GM19025 (cell line): ENCODE results near the gene PLEKHA6.
"Not testable (repeated sequence)": the region's sequence is repeated elsewhere in the genome, so short reads cannot be mapped to it uniquely, and the experiment has no call there.

ENCODE experiments used
- ATAC-seq: cut with Tn5 transposase; IDR thresholded peaks from one replicate; pipeline ENCODE4 v1.9.1; 2021; ENCODE audit warnings: mild to moderate bottlenecking, low read depth, moderate library complexity; ENCODE audit not compliant: unreplicated experiment

PLEKHA6 gene

DNA sequence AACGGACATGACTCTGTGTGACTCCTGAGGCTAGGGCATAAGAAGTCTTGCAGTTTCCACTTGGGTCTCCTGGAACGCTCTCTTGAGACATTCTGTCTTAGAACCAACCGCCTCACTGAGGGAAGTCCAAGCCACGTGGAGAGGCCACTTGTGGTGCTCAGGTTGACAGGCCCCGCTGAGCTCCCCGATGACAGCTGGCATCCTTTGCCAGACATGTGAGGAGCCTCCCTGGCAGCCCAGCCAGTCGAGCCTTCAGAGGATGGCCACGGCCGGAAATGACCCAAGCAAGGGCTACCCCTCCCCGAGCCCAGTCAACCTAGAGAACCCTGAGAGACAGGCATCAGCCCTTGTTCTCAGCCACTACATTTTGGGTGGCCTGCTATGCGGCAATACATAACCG is 20.7 kb downstream of the PLEKHA6 start:
- ATAC-seq = no peak

DNA sequence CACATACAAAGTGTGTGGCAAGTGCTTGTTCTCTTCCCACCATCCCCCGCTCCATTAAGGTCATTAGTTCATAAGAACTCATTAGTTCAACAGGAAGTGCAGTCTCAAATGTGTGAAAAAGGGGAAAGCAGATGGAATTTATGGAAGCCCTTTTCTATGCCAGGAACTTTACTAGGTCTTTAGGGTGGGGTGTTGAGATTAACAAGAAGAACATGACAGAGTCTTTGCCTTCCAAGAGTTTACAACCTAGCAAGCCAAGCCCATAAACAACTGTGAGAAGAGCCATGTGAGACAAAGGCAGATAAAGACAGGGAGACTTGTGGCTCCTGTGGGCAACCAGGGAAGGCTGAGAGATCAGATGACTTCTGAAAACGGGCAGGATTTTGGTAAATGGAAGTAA is 21.4 kb downstream of the PLEKHA6 start:
- no peak for ATAC-seq

DNA sequence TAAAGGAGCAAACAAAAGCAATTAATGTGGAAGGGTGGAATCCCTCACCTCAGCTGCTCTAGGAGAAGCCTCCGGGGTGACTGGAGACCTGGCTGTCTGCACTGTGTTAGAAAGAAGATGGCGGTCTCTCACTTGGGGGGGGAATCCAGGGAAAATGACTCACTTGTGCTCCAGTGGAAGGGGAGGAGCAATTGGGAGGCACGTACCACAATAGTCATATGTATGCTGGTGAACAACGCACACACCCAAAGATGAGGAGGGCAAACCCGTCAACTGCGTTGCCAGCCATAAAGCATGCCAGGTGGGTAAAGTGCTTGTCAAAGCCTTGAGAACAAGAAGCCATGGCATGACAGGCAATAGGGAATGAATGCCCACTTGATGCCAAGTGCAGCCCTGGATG is 22.1 kb downstream of the PLEKHA6 start:
- no peak for ATAC-seq

DNA sequence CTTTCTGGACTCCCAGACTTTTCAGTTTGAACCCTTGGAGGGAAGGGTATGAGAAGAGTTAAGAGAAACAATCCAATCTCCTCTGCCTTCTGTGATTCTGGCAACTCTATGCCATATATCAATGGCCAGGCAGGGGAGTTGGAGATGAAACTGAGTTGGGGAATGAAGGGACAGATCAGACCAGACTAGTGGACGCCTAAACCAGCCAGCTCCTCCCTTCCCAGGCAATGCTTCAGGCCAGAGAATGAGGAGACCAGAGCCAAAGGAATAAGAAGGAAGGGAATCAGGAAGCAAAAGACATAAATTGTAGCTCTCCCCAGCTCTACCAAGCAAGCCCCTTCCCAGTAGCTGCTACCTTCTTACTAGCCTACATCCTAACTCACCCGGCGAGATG is 22.7 kb downstream of the PLEKHA6 start:
- ATAC-seq = no peak

DNA sequence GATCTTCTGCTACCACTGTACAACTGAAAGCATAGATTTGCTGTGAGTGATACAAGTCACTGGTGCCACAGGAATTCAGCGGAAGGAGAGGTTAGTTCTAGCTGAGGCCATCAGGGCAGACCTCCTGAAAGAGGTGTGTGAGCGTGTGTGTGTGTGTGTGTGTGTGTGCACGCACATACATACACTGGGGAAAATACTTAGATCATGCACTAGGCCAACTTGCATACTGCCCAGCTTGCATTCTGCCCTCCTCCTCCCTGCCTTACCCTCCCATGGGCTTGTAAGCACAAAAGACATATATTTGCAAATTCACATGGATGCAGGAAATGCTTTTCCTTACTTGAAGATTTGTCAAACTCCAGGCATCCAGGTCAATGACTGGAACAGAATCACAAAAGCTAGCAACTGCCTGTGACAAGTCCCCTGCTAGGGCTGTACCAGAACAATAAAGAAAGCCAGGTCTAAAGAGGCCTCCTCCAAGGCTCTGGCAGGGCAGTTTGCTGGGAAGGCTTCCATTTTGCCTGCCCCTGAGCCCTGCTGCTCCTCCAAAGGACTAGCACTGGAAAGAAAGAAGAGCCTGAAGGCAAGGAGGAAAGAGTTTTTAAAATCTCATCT is 23.2 kb downstream of the PLEKHA6 start:
- ATAC-seq = no peak

DNA sequence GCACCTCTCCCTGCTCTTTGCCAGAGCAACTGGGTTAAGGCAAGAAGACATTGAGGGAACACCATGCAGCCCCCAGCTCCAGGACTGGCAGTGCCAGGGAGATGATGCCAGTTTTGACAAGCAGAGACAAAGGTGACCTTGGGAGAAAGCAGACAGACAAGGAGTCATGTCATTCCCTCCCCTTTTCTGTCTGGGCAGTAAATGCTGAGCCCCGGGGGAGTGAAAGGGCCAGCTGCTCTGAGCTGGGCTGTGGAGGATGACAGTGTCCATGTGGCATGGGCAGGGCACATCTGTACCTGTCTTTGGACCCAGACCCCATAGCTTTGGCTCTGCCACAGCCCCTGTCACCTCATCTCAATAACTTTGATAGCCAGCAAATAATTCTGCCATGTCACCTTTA is 24.2 kb downstream of the PLEKHA6 start:
- ATAC-seq = no peak

DNA sequence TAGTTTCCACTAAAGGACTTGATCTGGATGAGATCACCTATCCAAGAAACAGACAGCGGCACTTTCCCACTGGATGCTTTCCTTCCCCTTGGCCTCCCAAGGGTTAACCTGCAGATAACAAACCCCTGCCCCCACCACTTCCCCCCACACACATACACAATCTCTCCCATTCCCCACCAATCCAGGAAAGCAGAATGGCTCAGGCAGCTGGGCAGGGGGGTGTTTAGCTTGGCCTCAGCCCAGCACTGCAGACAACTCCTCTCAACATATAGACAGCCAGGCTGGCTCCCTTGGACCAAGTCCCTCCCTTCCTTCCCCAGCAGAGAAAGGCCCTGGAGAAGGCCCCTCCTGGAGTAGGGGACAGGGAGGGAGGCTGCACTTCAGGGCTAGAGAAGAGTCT is 24.6 kb downstream of the PLEKHA6 start:
- no peak for ATAC-seq

DNA sequence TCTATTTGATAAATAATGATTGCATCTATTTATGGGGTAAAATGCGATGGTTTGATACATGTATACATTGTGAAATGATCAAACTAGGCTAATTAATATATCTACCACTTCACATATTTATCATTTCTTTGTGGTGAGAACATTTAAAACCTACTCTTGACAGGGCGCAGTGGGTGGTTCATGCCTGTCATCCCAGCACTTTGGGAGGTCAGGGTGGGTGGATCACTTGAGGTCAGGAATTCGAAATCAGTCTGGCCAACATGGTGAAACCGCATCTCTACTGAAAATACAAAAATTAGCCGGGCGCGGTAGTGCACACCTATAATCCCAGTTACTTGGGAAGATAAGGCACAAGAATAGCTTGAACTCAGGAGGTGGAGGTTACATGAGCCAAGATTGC is 25.3 kb downstream of the PLEKHA6 start:
- no peak for ATAC-seq

DNA sequence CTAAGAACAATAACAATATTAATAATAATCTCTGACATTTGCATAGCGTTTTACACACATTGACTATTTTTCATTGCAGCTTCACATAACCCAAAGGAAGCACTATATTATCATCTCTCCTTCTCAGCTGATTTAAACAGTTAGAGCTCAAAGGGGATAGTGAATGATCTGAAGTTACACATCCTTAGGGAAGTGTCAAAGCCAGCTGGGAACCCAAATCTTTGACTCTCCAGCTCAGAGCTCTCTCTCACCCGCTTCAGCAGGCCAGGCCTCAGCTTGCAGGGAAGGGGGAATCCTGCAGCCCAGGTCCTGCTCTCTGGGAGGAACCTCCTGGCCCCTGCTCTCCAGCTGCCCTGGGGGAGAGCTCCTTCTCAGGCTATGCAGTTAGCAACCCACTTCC is 26.3 kb downstream of the PLEKHA6 start:
- ATAC-seq = no peak

DNA sequence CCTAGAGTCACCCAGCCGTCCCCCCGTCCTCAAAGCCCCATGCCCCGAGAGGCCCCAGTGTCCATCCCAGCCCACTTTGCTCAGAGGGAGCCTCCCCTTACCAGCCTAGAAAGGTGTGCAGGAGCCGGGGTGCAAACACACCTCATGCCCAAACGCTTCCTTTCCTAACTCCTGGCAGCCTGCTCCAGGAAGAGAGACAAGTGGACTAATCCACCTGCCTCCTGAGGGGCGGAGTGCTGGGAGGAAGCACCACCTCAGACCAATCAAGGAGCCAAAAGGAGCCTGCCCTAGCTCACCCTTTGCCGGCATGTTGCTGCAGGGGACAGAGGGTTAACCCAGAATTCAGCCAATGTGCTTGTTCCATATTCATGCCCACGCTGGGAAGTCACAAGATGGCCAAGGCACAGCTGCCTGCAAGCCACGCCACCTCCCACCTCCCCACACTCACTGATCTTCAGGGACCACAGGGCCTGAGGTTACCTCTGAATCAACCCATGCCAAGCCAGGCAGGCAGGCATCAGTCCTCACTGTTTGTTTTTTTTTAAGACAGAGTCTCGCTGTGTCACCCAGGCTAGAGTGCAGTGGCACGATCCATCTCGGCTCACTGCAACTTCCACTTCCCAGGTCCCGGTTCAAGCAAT is 27.8 kb downstream of the PLEKHA6 start:
- ATAC-seq = no peak

DNA sequence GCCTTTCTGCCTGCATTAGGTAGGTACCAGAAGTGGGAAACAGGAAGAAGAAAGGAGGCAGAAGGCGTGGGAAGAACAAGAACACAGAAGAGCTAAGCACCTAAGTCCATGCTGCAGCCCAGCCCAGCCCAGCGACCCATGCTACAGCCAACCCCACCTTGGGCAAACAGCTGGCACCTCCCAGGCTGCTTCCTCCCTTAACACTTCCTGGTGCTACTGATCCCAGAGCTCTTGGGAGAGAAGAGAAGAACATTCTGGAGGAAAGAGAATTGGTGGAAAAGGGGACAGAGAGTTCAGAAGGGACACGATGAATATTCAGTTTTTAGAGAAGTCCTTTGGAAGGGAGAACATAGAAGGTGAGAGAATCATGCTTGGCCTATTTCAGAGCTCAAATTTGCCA is 28.5 kb downstream of the PLEKHA6 start:
- ATAC-seq = no peak

DNA sequence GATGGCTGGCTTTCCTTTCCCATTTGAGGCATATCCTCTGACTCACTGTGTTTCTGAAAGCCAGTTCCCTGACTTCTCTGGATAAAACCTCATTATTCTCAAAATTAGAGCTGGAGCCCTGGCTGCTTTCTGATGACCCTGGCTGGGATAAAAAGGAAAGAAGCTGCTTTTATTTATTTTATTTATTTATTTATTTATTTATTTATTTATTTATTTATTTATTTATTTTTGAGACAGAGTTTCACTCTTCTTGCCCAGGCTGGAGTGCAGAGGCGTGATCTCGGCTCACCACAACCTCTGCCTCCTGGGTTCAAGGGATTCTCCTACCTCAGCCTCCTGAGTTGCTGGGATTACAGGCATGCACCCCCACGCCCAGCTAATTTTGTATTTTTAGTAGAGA is 31.9 kb downstream of the PLEKHA6 start:
- ATAC-seq = not testable (repeated sequence)

DNA sequence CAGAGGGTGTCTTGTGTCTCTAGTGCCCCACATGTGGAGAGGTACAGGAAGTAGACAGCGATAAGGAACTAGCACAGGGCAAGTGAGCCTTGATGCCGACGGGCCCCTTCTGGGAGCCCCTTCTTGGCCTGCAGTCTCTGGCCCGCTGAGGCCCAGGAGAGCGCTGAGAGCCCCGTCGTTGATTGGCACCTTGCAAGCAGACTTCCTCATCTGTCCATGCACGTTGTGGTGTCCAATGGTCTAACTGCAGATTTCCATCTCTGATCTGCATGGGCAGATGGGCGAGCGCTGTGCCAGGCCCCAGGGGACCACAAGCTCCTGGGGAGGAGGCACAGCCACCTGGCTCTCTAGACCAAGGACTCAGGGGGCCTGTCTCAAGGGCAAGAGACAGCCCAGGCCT is 32.4 kb downstream of the PLEKHA6 start:
- ATAC-seq = no peak

DNA sequence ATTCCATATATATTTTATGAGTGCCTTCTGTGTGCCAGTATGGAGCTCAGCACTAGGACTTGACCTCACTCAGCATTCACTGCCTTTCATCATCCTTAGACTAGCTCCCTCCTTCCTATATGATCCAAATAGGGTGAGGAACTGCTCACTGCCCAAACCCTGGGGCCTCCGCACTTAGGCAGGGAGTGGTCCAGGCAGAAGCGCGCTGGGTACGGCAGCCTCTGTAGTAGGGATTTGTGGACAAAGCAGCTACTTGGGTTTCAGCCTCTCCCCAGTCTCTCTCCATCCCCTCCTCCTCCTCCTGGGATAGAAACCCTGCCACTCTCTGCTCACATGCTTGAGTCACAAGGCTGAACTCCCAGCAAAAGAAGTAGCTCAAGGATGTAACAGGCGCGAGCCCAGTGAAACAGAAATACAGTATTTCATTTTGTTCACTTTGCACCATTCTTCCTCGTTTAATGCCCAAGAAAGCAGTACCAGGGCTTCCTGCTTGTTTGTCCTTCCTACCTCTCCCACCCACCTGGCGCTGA is 32.9 kb downstream of the PLEKHA6 start:
- ATAC-seq = no peak

DNA sequence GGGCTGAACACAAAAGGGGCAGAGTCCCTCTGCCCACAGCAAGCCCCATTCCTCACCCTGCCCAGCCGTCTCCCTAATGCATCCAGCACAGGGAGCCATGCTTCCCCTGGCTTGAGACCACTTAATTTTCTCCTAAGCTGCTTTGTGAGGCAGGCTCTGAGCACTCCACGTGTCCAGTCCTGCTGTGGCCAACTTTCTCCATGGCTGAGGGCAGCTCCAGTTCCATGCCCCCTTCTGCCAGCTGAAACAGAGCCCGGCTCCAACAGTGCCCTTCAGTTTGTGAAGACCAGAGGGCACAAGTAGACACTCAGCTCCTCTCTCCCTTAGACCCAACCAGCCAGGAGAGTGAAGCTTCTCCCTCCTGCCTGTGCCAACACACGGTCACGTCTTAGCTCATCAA is 33.8 kb downstream of the PLEKHA6 start:
- no peak for ATAC-seq

DNA sequence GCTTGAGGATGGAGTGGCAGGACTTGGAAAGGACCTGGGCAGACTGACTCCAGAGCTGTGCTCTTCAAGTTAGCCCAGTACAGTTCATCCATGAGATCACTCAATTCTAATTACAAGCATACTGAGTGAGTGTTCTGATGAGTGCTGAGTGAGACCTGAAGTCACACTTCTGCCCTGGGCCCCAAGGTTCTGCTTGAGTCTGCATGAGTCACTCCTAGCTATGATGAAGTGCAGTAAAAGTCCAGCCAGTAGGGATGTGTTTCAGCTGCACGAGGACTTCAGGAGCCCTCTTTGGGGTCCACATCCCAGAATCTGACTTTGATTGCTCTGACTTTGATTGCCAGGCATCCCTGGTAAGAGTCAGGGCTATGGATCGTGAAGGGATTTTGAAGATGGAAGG is 35.8 kb downstream of the PLEKHA6 start:
- ATAC-seq = no peak

DNA sequence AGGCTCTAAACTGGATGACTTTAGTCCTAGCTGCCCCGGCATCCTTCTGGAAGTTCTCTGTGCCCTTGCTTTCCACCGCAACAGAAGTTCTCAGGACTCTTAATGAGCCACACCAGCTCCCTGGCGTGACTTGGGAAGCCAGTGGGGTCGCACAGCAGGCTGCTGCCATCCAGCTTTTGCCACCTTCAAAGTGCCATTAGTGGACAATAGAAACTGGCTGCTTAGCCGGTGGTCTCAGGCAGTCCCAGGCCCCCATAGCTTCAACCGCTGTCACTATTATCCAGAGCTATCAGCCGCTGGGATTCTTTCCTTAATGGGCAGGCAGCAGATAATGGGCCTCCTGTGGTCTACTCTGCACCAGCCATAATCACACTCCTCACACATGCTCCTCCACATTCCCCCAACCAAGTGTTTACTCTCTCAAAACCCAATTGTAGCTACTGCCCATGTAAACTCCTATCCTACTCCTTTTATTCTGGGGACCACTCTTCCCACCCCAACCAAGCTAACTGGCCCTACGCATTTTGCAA is 37.3 kb downstream of the PLEKHA6 start:
- no peak for ATAC-seq

DNA sequence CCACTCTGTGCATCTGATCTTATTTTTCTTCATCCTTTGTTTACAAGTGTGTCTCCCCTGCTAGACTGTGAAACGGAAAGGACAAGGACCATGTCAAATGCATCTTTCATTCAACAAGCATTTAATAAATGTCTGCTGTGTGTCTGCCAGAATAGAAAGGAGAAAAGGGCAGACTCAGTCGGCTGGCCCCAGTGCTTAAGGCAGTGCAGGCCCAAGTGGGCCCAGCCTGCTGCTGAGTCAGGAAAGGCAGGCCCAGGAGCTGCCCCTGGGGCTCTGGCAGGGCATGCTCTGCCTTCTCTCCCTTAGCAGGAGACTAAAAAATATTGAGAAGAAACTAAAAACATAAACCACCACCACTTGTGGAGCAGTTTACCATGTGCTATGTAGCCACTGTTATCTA is 38.1 kb downstream of the PLEKHA6 start:
- no peak for ATAC-seq

DNA sequence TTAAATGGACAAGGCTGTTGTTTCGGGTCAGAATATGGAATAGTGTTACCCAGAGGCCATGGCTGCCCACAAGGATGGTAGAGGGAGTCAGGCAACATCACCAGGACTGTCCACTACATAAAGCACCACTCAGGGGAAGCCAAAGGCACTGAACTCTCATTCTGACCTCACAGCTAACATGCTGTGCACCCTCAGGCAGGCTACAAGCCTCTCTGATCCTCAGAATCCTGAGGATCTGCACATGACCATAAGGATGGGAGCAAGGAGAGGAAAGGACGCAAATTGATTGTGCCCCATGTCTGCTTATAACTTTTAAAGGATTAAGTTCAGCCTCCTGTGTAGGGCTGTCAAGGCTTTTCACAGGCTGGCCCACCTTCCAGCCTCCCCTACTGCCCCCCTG is 38.7 kb downstream of the PLEKHA6 start:
- ATAC-seq = no peak

DNA sequence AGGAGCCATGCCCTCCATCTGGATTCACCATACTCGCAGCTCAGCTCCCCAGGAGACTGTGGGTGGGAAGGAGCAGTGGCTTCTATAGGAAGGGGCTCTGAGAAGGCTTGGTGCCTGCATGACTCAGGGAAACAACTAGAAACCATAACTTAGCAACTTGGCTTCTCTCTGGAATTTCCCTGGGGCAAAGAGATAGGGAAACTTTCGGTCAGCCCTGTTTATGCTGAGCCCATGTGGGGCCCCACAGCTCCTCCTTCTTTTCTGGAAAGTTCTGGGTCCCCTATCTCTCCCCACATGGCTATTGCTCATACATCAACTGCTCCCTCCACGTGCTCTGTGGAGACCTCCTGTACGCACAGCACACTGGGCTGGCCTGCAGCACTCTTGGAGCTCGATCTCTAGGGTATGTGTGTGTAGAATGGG is 39.3 kb downstream of the PLEKHA6 start:
- no peak for ATAC-seq

DNA sequence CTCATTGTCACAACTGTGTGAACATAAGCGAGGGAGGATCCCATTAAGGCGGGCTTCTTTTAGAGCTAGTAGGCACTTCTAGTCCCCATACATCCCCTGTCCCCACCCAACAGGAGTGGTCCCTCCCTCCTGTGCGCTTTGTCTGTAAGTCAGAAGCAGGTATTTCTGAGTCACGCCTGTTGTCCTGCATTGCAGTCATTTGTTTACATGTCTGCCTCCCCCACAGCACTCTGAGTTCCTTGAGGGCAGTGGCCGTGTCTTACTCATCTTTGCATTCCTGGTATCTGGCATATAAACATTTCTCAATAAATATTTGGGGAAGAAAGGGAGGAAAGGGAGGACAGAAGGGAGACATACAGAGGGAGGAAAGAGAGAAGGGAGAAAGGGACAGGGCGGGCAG is 40.3 kb downstream of the PLEKHA6 start:
- no peak for ATAC-seq

DNA sequence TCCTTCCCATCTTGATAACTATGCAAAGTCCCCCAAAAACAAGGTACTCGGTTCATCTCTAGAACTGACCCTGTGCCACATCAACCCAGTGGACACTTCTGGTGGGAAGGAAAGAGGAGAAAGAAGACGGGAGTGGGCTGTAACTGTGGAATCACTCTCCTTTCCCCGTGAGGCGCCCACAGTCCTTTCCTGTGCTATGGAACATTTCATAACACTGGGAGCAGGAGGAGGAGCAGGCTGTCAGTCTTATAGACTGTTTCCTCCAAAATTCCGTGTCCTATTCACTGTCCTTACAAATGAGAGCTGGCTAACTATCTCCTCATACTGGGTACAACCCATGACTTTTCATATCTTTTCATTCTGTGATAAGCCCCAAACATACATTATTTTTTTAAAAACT is 40.7 kb downstream of the PLEKHA6 start:
- no peak for ATAC-seq
